GM12891 (cell line): ENCODE results near the gene IGSF8.

Source experiments
- PAX5 ChIP-seq: IDR thresholded peaks from 2 replicates; pipeline ENCODE4 v1.6.1; 2011; ENCODE audit warnings: low read length, moderate library complexity, mild to moderate bottlenecking; ENCODE audit not compliant: insufficient read depth, severe bottlenecking
- POLR2A ChIP-seq: IDR thresholded peaks from 2 replicates; pipeline ENCODE4 v1.6.1; 2011; ENCODE audit warnings: low read depth, low read length, control low read depth
- POLR2AphosphoS5 ChIP-seq: IDR thresholded peaks from 2 replicates; pipeline ENCODE4 v1.6.1; 2011; ENCODE audit warnings: low read depth, low read length, control low read depth
- TAF1 ChIP-seq: IDR thresholded peaks from 2 replicates; pipeline ENCODE4 v1.6.1; 2011; ENCODE audit warnings: low read depth, low read length, control low read depth

DNA sequence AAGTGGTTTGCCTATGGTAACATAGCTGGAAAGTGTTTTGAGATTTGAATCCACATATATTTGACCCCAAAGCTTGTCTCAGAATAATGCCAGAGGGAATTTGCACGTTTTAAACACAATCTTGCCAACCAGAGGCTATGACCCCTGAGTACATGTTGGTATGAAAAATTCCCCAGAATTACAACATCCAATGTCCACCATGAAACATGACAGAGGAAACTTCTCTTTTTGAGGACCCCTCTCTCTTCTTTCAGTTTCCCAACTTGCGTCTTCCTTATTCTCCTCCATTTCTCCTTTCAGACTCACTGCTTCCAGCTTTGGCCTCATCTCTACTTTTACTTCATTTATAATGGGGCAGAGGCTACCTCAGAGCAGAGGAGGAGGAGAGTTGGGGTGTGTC is 22.6 kb downstream of the IGSF8 start:
- TF ChIP-seq TAF1 (no peak), POLR2A (no peak), POLR2AphosphoS5 (no peak), PAX5 (no peak)
